MM.1S (cell line): Measurements from ENCODE around the gene MSRB3.

Source experiments
- DNase-seq: peaks from one replicate; pipeline ENCODE4 v3.0.0-alpha.2; 2015
- H2AFZ ChIP-seq: fragments of 300-600 bp; sonication (generic); 2 replicates; pipeline ENCODE4 v1.6.0; 2016; ENCODE audit warnings: antibody characterized with exemption, low read length
- H3F3A ChIP-seq: fragments of 300-600 bp; sonication (generic); 2 replicates; pipeline ENCODE4 v1.6.1; 2016; ENCODE audit warnings: mild to moderate bottlenecking, antibody characterized with exemption, low read length, moderate library complexity, mixed read lengths; ENCODE audit not compliant: insufficient read depth
- H3K27ac ChIP-seq: fragments of 300-600 bp; sonication (generic); 2 replicates; pipeline ENCODE4 v1.5.1; 2016; ENCODE audit warnings: mild to moderate bottlenecking, low read length
- H3K27me3 ChIP-seq: fragments of 300-600 bp; sonication (generic); replicated peaks from 2 replicates; pipeline ENCODE4 v1.6.0; 2016; ENCODE audit warnings: low read length; ENCODE audit not compliant: insufficient read depth
- H3K36me3 ChIP-seq: fragments of 300-600 bp; sonication (generic); replicated peaks from 2 replicates; pipeline ENCODE4 v1.6.1; 2016; ENCODE audit warnings: mild to moderate bottlenecking, low read length, mixed read lengths; ENCODE audit not compliant: insufficient read depth
- H3K4me1 ChIP-seq: fragments of 300-600 bp; sonication (generic); 2 replicates; pipeline ENCODE4 v1.6.1; 2016; ENCODE audit warnings: low read length, mixed read lengths
- H3K4me2 ChIP-seq: fragments of 300-600 bp; sonication (generic); 2 replicates; pipeline ENCODE4 v1.6.0; 2016; ENCODE audit warnings: low read depth, low read length
- H3K4me3 ChIP-seq: fragments of 300-600 bp; sonication (generic); 2 replicates; pipeline ENCODE4 v1.5.1; 2016; ENCODE audit warnings: low read length, mixed read lengths
- H3K79me2 ChIP-seq: fragments of 300-600 bp; sonication (generic); 2 replicates; pipeline ENCODE4 v1.6.1; 2016; ENCODE audit warnings: mixed run types, low read length, mixed read lengths
- H3K9ac ChIP-seq: fragments of 300-600 bp; sonication (generic); 2 replicates; pipeline ENCODE4 v1.6.1; 2016; ENCODE audit warnings: low read length, mixed read lengths
- H3K9me2 ChIP-seq: fragments of 300-600 bp; sonication (generic); replicated peaks from 2 replicates; pipeline ENCODE4 v1.6.1; 2016; ENCODE audit warnings: mild to moderate bottlenecking, low read length, mixed read lengths; ENCODE audit not compliant: insufficient read depth
- H3K9me3 ChIP-seq: fragments of 300-600 bp; sonication (generic); replicated peaks from 2 replicates; pipeline ENCODE4 v1.6.1; 2016; ENCODE audit warnings: mild to moderate bottlenecking, low read length, mixed read lengths; ENCODE audit not compliant: insufficient read depth
- H4K20me1 ChIP-seq: fragments of 300-600 bp; sonication (generic); 2 replicates; pipeline ENCODE4 v1.6.1; 2016; ENCODE audit warnings: mild to moderate bottlenecking, low read length, moderate library complexity, mixed read lengths; ENCODE audit not compliant: insufficient read depth
- CTCF ChIP-seq: fragments of 300-600 bp; sonication (generic); IDR thresholded peaks from 2 replicates; pipeline ENCODE4 v1.5.1; 2016; ENCODE audit warnings: antibody characterized with exemption, low read length, mixed read lengths
- EZH2 ChIP-seq: fragments of 300-600 bp; sonication (generic); optimal IDR thresholded peaks from 2 replicates; pipeline ENCODE3; 2017; ENCODE audit warnings: low read depth, mild to moderate bottlenecking, antibody characterized with exemption, low read length, mixed read lengths
- EZH2phosphoT487 ChIP-seq: fragments of 300-600 bp; sonication (generic); IDR thresholded peaks from 2 replicates; pipeline ENCODE4 v1.6.1; 2018; ENCODE audit warnings: antibody characterized with exemption, low read length

The MSRB3 gene

GRCh38 chr12:65462484-65462883 is 184.0 kb downstream of the MSRB3 start:
- no peaks in the 10 kb centered on the region for H3K27me3 ChIP-seq
- H2AFZ ChIP-seq = no peak overlapping the region
- H3K4me2 ChIP-seq = no peak overlapping the region
- no peaks in the 10 kb centered on the region for H3K9me2 ChIP-seq
- TF ChIP-seq EZH2phosphoT487 = no peak
- no peak for TF ChIP-seq EZH2
- no peak for TF ChIP-seq CTCF
- no peak overlapping the region for H3K9ac ChIP-seq
- no peaks in the 10 kb centered on the region for H4K20me1 ChIP-seq
- DNase-seq = no peak
- H3K79me2 ChIP-seq = no peaks in the 10 kb centered on the region
- H3K9me3 ChIP-seq = no peaks in the 10 kb centered on the region
- no peaks in the 10 kb centered on the region for H3F3A ChIP-seq
- no peaks in the 10 kb centered on the region for H3K36me3 ChIP-seq
- H3K4me3 ChIP-seq = no peak overlapping the region
- H3K27ac ChIP-seq = no peak overlapping the region
- no peaks in the 10 kb centered on the region for H3K4me1 ChIP-seq

- no peaks in the 10 kb centered on the region for H3K9me2 ChIP-seq
- no peaks in the 10 kb centered on the region for H3K4me1 ChIP-seq
- no peaks in the 10 kb centered on the region for H3K9me3 ChIP-seq
- no peak overlapping the region for H3K4me2 ChIP-seq
- no peaks in the 10 kb centered on the region for H3K79me2 ChIP-seq
- DNase-seq = no peak
- H3K36me3 ChIP-seq = no peaks in the 10 kb centered on the region
- H3K27ac ChIP-seq = no peak overlapping the region
- H3K9ac ChIP-seq = no peak overlapping the region
- H3K27me3 ChIP-seq = no peaks in the 10 kb centered on the region
- TF ChIP-seq CTCF (no peak), EZH2phosphoT487 (no peak)
- H4K20me1 ChIP-seq = no peaks in the 10 kb centered on the region
- no peak overlapping the region for H2AFZ ChIP-seq
- no peaks in the 10 kb centered on the region for H3F3A ChIP-seq
- H3K4me3 ChIP-seq = no peak overlapping the region
These were observed 184.6 kb downstream of the MSRB3 start for GRCh38 chr12:65463082-65463481.

GRCh38 chr12:65463611-65464010 is 185.1 kb downstream of the MSRB3 start:
- no peaks in the 10 kb centered on the region for H3K27me3 ChIP-seq
- H2AFZ ChIP-seq = no peak overlapping the region
- TF ChIP-seq EZH2phosphoT487 = no peak
- H3K9me2 ChIP-seq = no peaks in the 10 kb centered on the region
- no peaks in the 10 kb centered on the region for H3K9me3 ChIP-seq
- H3K4me1 ChIP-seq = no peaks in the 10 kb centered on the region
- no peak overlapping the region for H3K27ac ChIP-seq
- no peak overlapping the region for H3K4me3 ChIP-seq
- H3K36me3 ChIP-seq = no peaks in the 10 kb centered on the region
- H3F3A ChIP-seq = no peaks in the 10 kb centered on the region
- no peaks in the 10 kb centered on the region for H4K20me1 ChIP-seq
- H3K9ac ChIP-seq = no peak overlapping the region
- no peak for DNase-seq
- no peaks in the 10 kb centered on the region for H3K79me2 ChIP-seq
- H3K4me2 ChIP-seq = no peak overlapping the region

GRCh38 chr12:65464930-65465329 is 186.4 kb downstream of the MSRB3 start:
- Histone ChIP-seq H3K79me2 (no peaks in the 10 kb centered on the region), H3K9ac (no peak overlapping the region), H3K4me1 (no peaks in the 10 kb centered on the region), H3K9me2 (no peaks in the 10 kb centered on the region), H3K27me3 (no peaks in the 10 kb centered on the region), H2AFZ (no peak overlapping the region), H3K27ac (no peak overlapping the region), H4K20me1 (no peaks in the 10 kb centered on the region), H3K4me2 (no peak overlapping the region), H3K4me3 (no peak overlapping the region), H3F3A (no peaks in the 10 kb centered on the region), H3K36me3 (no peaks in the 10 kb centered on the region), H3K9me3 (no peaks in the 10 kb centered on the region)
- DNase-seq = no peak
- TF ChIP-seq CTCF (no peak), EZH2 (no peak), EZH2phosphoT487 (no peak)
